Measurements from ENCODE around the gene ANP32A. TPM values are rescaled to one million over a fixed set of nuclear protein-coding genes. Genes with fewer than 3 reads are reported as not detected.

The ANP32A gene
- total RNA-seq, 4 donors from 2014 or later = 27.1 to 55.8 (median 50.6) TPM

DNA sequence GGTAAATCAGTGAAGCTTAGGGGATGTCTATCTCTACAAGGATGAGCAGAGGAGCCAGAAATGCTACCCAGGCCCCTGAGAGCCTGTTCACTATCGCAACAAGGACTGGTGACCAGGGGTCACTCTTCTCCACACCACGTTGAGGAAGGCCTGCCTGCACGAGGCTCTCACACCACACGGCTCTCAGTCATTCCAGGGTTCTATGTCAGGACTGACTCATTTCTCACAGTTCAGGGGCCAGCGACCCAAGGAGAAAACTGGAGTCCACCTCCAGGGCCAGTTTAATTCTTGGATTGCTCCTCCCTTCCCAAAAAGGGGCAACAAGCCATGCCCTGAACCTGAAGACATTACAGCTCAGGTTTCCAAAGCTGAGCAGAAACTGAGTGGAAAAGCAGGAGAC, 33.9 kb downstream of the ANP32A start:
- no peaks in the 10 kb centered on the region for H3K9me3 ChIP-seq
- no peak for DNase-seq
- ATAC-seq = no peak
- intact Hi-C loops (cut with DNase I; ENCODE audit: low total_unique reads) = no loop called here
- H3K27ac ChIP-seq = no peak overlapping the region
- in situ Hi-C loops (cut with MboI; ENCODE audit: low sequenced_read_pairs in 4 of 4) = loop anchor here in 2 of 4 donors (10.0 kb wide), 1 partner anchor 88 kb away; no protein-coding TSS in a partner anchor
- no peaks in the 10 kb centered on the region for H3K27me3 ChIP-seq
- H3K4me3 ChIP-seq = no peak overlapping the region
- H3K36me3 ChIP-seq = peaks cover 0 to 28% of the 10 kb centered on the region in 2 donors
- no peak for TF ChIP-seq POLR2A (IDR thresholded peaks at IDR 0.05)
- no peak for TF ChIP-seq CTCF (IDR thresholded peaks at IDR 0.05 in 4 of 5, conservative IDR thresholded peaks at IDR 0.05 in 1 of 5)
- H3K4me1 ChIP-seq = peaks cover 32 to 39% of the 10 kb centered on the region in 2 donors

DNA sequence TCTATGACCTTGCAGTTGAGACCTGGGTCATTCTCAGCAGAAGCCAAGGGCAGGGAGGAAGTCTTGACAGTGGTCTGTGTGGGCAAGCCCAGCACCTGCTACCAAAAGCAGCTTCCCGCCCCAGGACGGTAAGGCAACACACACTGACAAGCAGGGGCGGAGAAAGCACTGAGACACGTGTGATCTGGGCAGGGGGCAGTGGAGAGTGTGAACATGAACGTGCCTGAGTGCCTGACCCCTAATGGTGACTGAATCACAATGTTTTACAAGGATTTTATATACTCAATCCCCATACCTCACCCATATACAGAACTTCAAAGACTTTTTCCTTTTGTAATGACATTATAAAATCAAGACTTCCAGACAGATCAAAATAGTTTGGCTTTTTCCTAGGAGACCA, 35.2 kb downstream of the ANP32A start:
- peaks cover 0 to 34% of the 10 kb centered on the region in 2 donors for H3K36me3 ChIP-seq
- peaks cover 20 to 27% of the 10 kb centered on the region in 2 donors for H3K4me1 ChIP-seq
- ATAC-seq (no peak), DNase-seq (no peak)
- in situ Hi-C loops (cut with MboI; ENCODE audit: low sequenced_read_pairs in 4 of 4) (loop anchor here in 2 of 4 donors (10.0 kb wide), 1 partner anchor 89 kb away; no protein-coding TSS in a partner anchor), intact Hi-C loops (cut with DNase I; ENCODE audit: low total_unique reads) (no loop called here)
- H3K9me3 ChIP-seq = no peaks in the 10 kb centered on the region
- no peak overlapping the region for H3K27ac ChIP-seq
- TF ChIP-seq POLR2A (IDR thresholded peaks at IDR 0.05) (no peak), CTCF (IDR thresholded peaks at IDR 0.05 in 4 of 5, conservative IDR thresholded peaks at IDR 0.05 in 1 of 5) (no peak)
- H3K27me3 ChIP-seq = no peaks in the 10 kb centered on the region
- H3K4me3 ChIP-seq = no peak overlapping the region

GRCh38 chr15:68784206-68784605, 36.5 kb downstream of the ANP32A start:
- ATAC-seq (no peak), DNase-seq (no peak)
- Histone ChIP-seq H3K36me3 (peaks cover 0 to 47% of the 10 kb centered on the region in 2 donors), H3K27me3 (no peaks in the 10 kb centered on the region), H3K9me3 (no peaks in the 10 kb centered on the region), H3K4me3 (no peak overlapping the region), H3K27ac (no peak overlapping the region), H3K4me1 (peaks cover 6 to 13% of the 10 kb centered on the region in 2 donors)
- in situ Hi-C loops (cut with MboI; ENCODE audit: low sequenced_read_pairs in 4 of 4) = loop anchor here (5.0 to 10.0 kb wide), 3 partner anchors 88 to 93 kb away; no protein-coding TSS in a partner anchor
- intact Hi-C loops (cut with DNase I; ENCODE audit: low total_unique reads) = loop anchor here (1.0 to 5.0 kb wide), 2 partner anchors 91 to 232 kb away; no protein-coding TSS in a partner anchor
- TF ChIP-seq POLR2A (IDR thresholded peaks at IDR 0.05) (no peak), CTCF (IDR thresholded peaks at IDR 0.05 in 4 of 5, conservative IDR thresholded peaks at IDR 0.05 in 1 of 5) (no peak)

DNA sequence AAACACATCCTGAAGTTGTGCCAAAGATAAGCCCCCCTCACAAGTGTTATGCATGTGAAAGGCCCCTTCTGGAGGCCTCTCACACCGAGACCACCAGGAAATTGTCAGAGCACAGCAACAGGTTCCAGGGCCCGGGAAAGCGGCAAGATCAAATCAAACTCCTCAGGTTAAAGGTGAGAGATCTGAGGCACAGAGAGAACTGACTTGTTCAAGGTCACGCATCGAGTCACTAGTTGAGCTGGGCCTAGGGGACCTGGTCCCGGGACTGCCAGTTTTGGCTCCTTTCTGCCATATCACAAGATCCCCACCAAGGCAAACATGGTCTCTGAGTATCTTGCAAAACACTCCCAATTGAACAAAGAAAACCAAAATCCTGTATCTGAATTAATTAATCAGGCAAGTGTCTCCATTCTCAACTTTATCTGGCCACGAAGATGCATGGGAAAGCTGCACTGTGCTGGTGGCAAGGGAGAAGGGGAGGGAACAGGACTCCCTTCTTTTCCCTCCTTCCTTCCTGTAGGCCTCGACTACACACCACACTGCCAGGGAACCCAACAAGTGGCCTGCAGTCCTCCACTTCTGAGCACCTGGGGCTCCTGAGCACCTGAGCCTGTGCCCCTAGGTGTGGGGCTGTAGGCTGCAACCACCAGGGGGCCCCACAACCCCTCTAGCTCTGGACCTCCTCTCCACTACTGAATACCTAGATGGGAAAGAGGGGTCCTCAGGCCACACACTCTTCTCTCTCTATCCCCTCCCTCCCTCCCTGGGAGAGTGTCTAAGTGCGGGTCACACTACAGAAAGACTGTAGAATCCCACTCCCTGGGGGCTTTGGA, 37.3 kb downstream of the ANP32A start:
- ATAC-seq = peak; percentile 36 to 53
- Histone ChIP-seq H3K27ac (no peak overlapping the region), H3K4me1 (peaks cover 0 to 7% of the 10 kb centered on the region in 2 donors), H3K36me3 (peaks cover 0 to 54% of the 10 kb centered on the region in 2 donors), H3K4me3 (no peak overlapping the region), H3K27me3 (no peaks in the 10 kb centered on the region), H3K9me3 (no peaks in the 10 kb centered on the region)
- peak; percentile 63 to 87 (median 78) for TF ChIP-seq CTCF (IDR thresholded peaks at IDR 0.05 in 4 of 5, conservative IDR thresholded peaks at IDR 0.05 in 1 of 5)
- no peak for TF ChIP-seq POLR2A (IDR thresholded peaks at IDR 0.05)
- peak in 1 of 2 donors; percentile 38 for DNase-seq
- in situ Hi-C loops (cut with MboI; ENCODE audit: low sequenced_read_pairs in 4 of 4) (loop anchor here (5.0 to 10.0 kb wide), 3 partner anchors 89 to 94 kb away; no protein-coding TSS in a partner anchor), intact Hi-C loops (cut with DNase I; ENCODE audit: low total_unique reads) (loop anchor here (1.0 to 5.0 kb wide), 3 partner anchors 46 to 231 kb away; no protein-coding TSS in a partner anchor)
